WTC11 (cell line): ENCODE measurements around the gene WDR47. TPM values are rescaled to one million over a fixed set of nuclear protein-coding genes. Genes with fewer than 3 reads are reported as not detected.

ENCODE experiments used
- ATF1 ChIP-seq: sonication (generic); formaldehyde crosslinking; IDR thresholded peaks from 2 replicates; pipeline ENCODE4 v1.8.1; 2023; ENCODE audit warnings: mild to moderate bottlenecking, moderate library complexity, missing genetic modification reagents
- E2F4 ChIP-seq: sonication (generic); formaldehyde crosslinking; IDR thresholded peaks from 2 replicates; pipeline ENCODE4 v1.8.1; 2022; ENCODE audit warnings: low read depth, mild to moderate bottlenecking, moderate library complexity, missing genetic modification reagents, borderline replicate concordance
- E2F5 ChIP-seq: sonication (generic); formaldehyde crosslinking; IDR thresholded peaks from 2 replicates; pipeline ENCODE4 v1.8.1; 2022; ENCODE audit warnings: mild to moderate bottlenecking, moderate library complexity, missing genetic modification reagents
- ELF4 ChIP-seq: sonication (generic); formaldehyde crosslinking; IDR thresholded peaks from 2 replicates; pipeline ENCODE4 v1.8.1; 2022; ENCODE audit warnings: low read depth, mild to moderate bottlenecking, moderate library complexity, missing genetic modification reagents
- FOXP4 ChIP-seq: sonication (generic); formaldehyde crosslinking; IDR thresholded peaks from 2 replicates; pipeline ENCODE4 v1.8.0; 2022; ENCODE audit warnings: mild to moderate bottlenecking, missing genetic modification reagents
- GABPB1 ChIP-seq: sonication (generic); formaldehyde crosslinking; IDR thresholded peaks from 2 replicates; pipeline ENCODE4 v1.8.1; 2023; ENCODE audit warnings: mild to moderate bottlenecking, missing genetic modification reagents
- KAT7 ChIP-seq: sonication (generic); formaldehyde crosslinking; IDR thresholded peaks from 2 replicates; pipeline ENCODE4 v1.8.1; 2023; ENCODE audit warnings: missing genetic modification reagents, mild to moderate bottlenecking, borderline replicate concordance
- MAX ChIP-seq: sonication (generic); formaldehyde crosslinking; IDR thresholded peaks from 2 replicates; pipeline ENCODE4 v1.8.0; 2022; ENCODE audit warnings: mild to moderate bottlenecking, missing genetic modification reagents
- NFATC4 ChIP-seq: fragments of 250-450 bp; sonication (Bioruptor Pico); IDR thresholded peaks from 2 replicates; pipeline ENCODE4 v1.9.0; 2021; ENCODE audit warnings: mild to moderate bottlenecking
- ZNF263 ChIP-seq: sonication (generic); formaldehyde crosslinking; IDR thresholded peaks from 2 replicates; pipeline ENCODE4 v1.8.1; 2022; ENCODE audit warnings: low read depth, mild to moderate bottlenecking, moderate library complexity, missing genetic modification reagents
- ZNF425 ChIP-seq: fragments of 250-450 bp; sonication (Bioruptor Pico); conservative IDR thresholded peaks from 2 replicates; pipeline ENCODE4 v1.9.0; 2021; ENCODE audit warnings: mild to moderate bottlenecking
- ZSCAN18 ChIP-seq: fragments of 250-450 bp; sonication (Bioruptor Pico); IDR thresholded peaks from 2 replicates; pipeline ENCODE4 v2.1.2; 2022; ENCODE audit warnings: mild to moderate bottlenecking, moderate library complexity
- total RNA-seq: library from RNA; stranded (reverse); gene quantifications from 3 replicates; pipeline ENCODE4 v1.2.3, GENCODE V29; 2021
- TF ChIP-seq, protein P1 (sequence below): sonication (generic); formaldehyde crosslinking; conservative IDR thresholded peaks from 2 replicates; pipeline ENCODE4 v1.8.1; 2023; ENCODE audit warnings: mild to moderate bottlenecking, low read depth, missing genetic modification reagents, moderate library complexity
- TF ChIP-seq, protein P2 (sequence below): sonication (generic); formaldehyde crosslinking; IDR thresholded peaks from 2 replicates; pipeline ENCODE4 v1.8.0; 2023; ENCODE audit warnings: missing genetic modification reagents, mild to moderate bottlenecking, borderline replicate concordance
- TF ChIP-seq, protein P3 (sequence below): sonication (generic); formaldehyde crosslinking; IDR thresholded peaks from 2 replicates; pipeline ENCODE4 v1.8.1; 2023; ENCODE audit warnings: mild to moderate bottlenecking, missing genetic modification reagents, moderate library complexity
- TF ChIP-seq, protein P4 (sequence below): sonication (generic); formaldehyde crosslinking; IDR thresholded peaks from 2 replicates; pipeline ENCODE4 v1.8.0; 2023; ENCODE audit warnings: mild to moderate bottlenecking, missing genetic modification reagents

The WDR47 gene
- total RNA-seq, 1 experiment from 2014 or later = 7.0 TPM

GRCh38 chr1:109075531-109076490, 33.9 kb upstream of the WDR47 start, which contains the start of gene TAF13 (continued):
- TF ChIP-seq FOXP4 (CRISPR knock-in tag) (peak; percentile 73; the same call in 1 of the 2 replicates), ELF4 (CRISPR knock-in tag) (no peak), E2F4 (CRISPR knock-in tag) (no peak), ATF1 (CRISPR knock-in tag) (no peak), ZNF425 (CRISPR knock-in tag) (no peak), GABPB1 (CRISPR knock-in tag) (peak; percentile 77; the same call in 1 of the 2 replicates), E2F5 (CRISPR knock-in tag) (no peak), MAX (CRISPR knock-in tag) (peak; percentile 84), ZNF263 (CRISPR knock-in tag) (peak; percentile 52; the same call in 1 of the 2 replicates), NFATC4 (CRISPR knock-in tag) (no peak), KAT7 (CRISPR knock-in tag) (0 out of 2 replicates have a peak, but pooled peaks have one; percentile 46), ZSCAN18 (no peak)
- TF ChIP-seq, protein P1, sequence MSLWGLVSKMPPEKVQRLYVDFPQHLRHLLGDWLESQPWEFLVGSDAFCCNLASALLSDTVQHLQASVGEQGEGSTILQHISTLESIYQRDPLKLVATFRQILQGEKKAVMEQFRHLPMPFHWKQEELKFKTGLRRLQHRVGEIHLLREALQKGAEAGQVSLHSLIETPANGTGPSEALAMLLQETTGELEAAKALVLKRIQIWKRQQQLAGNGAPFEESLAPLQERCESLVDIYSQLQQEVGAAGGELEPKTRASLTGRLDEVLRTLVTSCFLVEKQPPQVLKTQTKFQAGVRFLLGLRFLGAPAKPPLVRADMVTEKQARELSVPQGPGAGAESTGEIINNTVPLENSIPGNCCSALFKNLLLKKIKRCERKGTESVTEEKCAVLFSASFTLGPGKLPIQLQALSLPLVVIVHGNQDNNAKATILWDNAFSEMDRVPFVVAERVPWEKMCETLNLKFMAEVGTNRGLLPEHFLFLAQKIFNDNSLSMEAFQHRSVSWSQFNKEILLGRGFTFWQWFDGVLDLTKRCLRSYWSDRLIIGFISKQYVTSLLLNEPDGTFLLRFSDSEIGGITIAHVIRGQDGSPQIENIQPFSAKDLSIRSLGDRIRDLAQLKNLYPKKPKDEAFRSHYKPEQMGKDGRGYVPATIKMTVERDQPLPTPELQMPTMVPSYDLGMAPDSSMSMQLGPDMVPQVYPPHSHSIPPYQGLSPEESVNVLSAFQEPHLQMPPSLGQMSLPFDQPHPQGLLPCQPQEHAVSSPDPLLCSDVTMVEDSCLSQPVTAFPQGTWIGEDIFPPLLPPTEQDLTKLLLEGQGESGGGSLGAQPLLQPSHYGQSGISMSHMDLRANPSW (CRISPR knock-in tag) = no peak
- TF ChIP-seq, protein P2, sequence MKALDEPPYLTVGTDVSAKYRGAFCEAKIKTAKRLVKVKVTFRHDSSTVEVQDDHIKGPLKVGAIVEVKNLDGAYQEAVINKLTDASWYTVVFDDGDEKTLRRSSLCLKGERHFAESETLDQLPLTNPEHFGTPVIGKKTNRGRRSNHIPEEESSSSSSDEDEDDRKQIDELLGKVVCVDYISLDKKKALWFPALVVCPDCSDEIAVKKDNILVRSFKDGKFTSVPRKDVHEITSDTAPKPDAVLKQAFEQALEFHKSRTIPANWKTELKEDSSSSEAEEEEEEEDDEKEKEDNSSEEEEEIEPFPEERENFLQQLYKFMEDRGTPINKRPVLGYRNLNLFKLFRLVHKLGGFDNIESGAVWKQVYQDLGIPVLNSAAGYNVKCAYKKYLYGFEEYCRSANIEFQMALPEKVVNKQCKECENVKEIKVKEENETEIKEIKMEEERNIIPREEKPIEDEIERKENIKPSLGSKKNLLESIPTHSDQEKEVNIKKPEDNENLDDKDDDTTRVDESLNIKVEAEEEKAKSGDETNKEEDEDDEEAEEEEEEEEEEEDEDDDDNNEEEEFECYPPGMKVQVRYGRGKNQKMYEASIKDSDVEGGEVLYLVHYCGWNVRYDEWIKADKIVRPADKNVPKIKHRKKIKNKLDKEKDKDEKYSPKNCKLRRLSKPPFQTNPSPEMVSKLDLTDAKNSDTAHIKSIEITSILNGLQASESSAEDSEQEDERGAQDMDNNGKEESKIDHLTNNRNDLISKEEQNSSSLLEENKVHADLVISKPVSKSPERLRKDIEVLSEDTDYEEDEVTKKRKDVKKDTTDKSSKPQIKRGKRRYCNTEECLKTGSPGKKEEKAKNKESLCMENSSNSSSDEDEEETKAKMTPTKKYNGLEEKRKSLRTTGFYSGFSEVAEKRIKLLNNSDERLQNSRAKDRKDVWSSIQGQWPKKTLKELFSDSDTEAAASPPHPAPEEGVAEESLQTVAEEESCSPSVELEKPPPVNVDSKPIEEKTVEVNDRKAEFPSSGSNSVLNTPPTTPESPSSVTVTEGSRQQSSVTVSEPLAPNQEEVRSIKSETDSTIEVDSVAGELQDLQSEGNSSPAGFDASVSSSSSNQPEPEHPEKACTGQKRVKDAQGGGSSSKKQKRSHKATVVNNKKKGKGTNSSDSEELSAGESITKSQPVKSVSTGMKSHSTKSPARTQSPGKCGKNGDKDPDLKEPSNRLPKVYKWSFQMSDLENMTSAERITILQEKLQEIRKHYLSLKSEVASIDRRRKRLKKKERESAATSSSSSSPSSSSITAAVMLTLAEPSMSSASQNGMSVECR (CRISPR knock-in tag) = peak; percentile 71; the same call in 1 of the 2 replicates
- TF ChIP-seq, protein P3, sequence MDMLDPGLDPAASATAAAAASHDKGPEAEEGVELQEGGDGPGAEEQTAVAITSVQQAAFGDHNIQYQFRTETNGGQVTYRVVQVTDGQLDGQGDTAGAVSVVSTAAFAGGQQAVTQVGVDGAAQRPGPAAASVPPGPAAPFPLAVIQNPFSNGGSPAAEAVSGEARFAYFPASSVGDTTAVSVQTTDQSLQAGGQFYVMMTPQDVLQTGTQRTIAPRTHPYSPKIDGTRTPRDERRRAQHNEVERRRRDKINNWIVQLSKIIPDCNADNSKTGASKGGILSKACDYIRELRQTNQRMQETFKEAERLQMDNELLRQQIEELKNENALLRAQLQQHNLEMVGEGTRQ (CRISPR knock-in tag) = 0 out of 2 replicates have a peak, but pooled peaks have one; percentile 9
- TF ChIP-seq, protein P4, sequence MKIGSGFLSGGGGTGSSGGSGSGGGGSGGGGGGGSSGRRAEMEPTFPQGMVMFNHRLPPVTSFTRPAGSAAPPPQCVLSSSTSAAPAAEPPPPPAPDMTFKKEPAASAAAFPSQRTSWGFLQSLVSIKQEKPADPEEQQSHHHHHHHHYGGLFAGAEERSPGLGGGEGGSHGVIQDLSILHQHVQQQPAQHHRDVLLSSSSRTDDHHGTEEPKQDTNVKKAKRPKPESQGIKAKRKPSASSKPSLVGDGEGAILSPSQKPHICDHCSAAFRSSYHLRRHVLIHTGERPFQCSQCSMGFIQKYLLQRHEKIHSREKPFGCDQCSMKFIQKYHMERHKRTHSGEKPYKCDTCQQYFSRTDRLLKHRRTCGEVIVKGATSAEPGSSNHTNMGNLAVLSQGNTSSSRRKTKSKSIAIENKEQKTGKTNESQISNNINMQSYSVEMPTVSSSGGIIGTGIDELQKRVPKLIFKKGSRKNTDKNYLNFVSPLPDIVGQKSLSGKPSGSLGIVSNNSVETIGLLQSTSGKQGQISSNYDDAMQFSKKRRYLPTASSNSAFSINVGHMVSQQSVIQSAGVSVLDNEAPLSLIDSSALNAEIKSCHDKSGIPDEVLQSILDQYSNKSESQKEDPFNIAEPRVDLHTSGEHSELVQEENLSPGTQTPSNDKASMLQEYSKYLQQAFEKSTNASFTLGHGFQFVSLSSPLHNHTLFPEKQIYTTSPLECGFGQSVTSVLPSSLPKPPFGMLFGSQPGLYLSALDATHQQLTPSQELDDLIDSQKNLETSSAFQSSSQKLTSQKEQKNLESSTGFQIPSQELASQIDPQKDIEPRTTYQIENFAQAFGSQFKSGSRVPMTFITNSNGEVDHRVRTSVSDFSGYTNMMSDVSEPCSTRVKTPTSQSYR (CRISPR knock-in tag) = 0 out of 2 replicates have a peak, but pooled peaks have one; percentile 20
